Effector memory CD4-positive, alpha-beta T cell (primary cell): ENCODE results near the gene CFAP74.
A peak's percentile ranks its signal among the peaks of the same experiment; 100 is the strongest.

ENCODE experiments used
- DNase-seq, 3 donors: peaks; one replicate each; pipeline ENCODE4 v3.0.0-alpha.2; 2020
- H3K27ac ChIP-seq: 2 replicates; pipeline ENCODE4 v1.7.0; 2013; ENCODE audit warnings: mild to moderate bottlenecking, low read length, moderate library complexity; ENCODE audit not compliant: insufficient read depth, poor library complexity, severe bottlenecking
- H3K27me3 ChIP-seq: replicated peaks from 2 replicates; pipeline ENCODE4 v1.7.0; 2013; ENCODE audit warnings: mild to moderate bottlenecking, low read length; ENCODE audit not compliant: insufficient read depth, control insufficient read depth, poor library complexity, severe bottlenecking
- H3K36me3 ChIP-seq: 2 replicates; pipeline ENCODE4 v1.7.0; 2013; ENCODE audit warnings: mild to moderate bottlenecking, low read length, moderate library complexity; ENCODE audit not compliant: control insufficient read depth, insufficient read depth
- H3K4me1 ChIP-seq: 2 replicates; pipeline ENCODE4 v1.7.0; 2013; ENCODE audit warnings: low read length, mild to moderate bottlenecking; ENCODE audit not compliant: control insufficient read depth, insufficient read depth, poor library complexity, severe bottlenecking
- H3K4me3 ChIP-seq: 2 replicates; pipeline ENCODE4 v1.7.0; 2013; ENCODE audit warnings: low read length, low read depth, mild to moderate bottlenecking; ENCODE audit not compliant: insufficient read depth, poor library complexity, severe bottlenecking
- H3K9me3 ChIP-seq: 2 replicates; pipeline ENCODE4 v1.7.0; 2013; ENCODE audit warnings: mild to moderate bottlenecking, low read length, moderate library complexity; ENCODE audit not compliant: control insufficient read depth

CFAP74 gene

GRCh38 chr1:1922956-1923833 is 80.4 kb downstream of the CFAP74 start:
- Histone ChIP-seq H3K27ac (no peak overlapping the region), H3K27me3 (no peaks in the 10 kb centered on the region), H3K4me1 (peaks cover 14% of the 10 kb centered on the region), H3K36me3 (no peaks in the 10 kb centered on the region), H3K9me3 (no peaks in the 10 kb centered on the region), H3K4me3 (no peak overlapping the region)
- DNase-seq, result no peak

- Histone ChIP-seq H3K36me3 (no peaks in the 10 kb centered on the region), H3K27me3 (no peaks in the 10 kb centered on the region), H3K4me3 (no peak overlapping the region), H3K4me1 (peaks cover 17% of the 10 kb centered on the region), H3K27ac (no peak overlapping the region), H3K9me3 (no peaks in the 10 kb centered on the region)
- DNase-seq, result no peak
Measured at GRCh38 chr1:1922702-1922955, 81.0 kb downstream of the CFAP74 start.

DNA sequence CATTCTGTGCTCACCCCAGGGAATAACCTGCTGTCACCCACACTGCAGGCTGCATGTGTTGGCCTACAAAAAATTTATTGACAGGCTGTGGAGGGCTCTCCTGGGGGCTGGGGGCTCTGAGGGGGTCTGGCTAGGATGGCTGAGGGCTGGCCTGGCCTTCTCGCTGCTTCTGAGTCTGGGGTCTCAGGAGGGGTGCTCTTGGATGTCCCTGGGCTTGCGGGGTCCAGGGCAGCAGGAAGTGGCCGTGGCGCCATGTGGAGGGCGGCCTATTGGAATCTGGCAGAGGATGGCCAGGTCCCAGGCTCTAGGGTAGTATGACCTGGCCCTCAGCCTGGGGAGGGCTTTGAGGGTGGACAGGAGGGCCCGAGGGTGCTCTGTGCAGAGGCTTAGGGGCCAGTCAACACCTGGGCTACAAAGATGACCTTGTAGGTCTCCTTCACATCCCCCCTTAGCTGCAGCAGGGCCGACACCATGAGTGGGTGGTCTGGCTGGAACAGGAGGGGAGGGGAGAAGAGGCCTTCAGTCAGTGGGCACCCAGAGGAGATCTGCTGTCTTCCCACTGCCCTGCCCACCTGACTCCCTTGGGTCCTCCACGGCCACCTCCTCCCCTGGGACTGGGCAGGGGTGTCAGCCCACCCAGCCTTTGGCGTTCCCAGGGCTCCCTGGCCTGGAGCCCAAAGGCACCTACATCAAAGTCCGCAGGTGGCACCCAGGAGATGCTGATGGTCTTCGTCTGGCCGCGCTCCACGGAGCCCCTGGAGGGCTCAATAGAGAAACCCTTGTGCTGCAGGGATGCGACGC is 81.5 kb downstream of the CFAP74 start:
- H3K27me3 ChIP-seq, result no peaks in the 10 kb centered on the region
- no peak overlapping the region for H3K4me3 ChIP-seq
- DNase-seq, result no peak
- H3K36me3 ChIP-seq, result no peaks in the 10 kb centered on the region
- H3K27ac ChIP-seq, result no peak overlapping the region
- H3K9me3 ChIP-seq, result no peaks in the 10 kb centered on the region
- H3K4me1 ChIP-seq, result peaks cover 17% of the 10 kb centered on the region

DNA sequence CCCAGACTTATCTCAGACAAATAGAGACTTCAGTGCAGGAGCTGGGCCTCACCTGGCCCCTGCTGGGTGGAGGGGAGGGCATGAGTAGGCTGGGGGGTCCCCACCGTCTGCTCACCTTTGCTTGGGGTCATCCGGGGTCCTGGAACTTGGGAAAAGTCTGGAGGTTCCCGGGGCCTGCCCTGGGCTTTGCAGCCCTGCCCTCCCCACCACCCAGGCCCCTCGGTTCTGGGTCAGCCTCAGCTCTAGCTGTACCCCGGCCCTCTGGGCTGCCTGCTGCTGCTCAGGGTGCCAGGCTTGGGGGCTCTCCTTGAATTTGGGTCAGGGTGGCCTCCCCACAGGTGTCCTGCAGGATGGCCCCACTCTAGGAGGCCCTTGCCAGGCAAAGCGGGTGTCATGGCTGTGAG is 82.1 kb downstream of the CFAP74 start:
- Histone ChIP-seq H3K27ac (no peak overlapping the region), H3K27me3 (no peaks in the 10 kb centered on the region), H3K4me1 (peaks cover 17% of the 10 kb centered on the region), H3K36me3 (no peaks in the 10 kb centered on the region), H3K9me3 (no peaks in the 10 kb centered on the region), H3K4me3 (no peak overlapping the region)
- DNase-seq, result no peak

DNA sequence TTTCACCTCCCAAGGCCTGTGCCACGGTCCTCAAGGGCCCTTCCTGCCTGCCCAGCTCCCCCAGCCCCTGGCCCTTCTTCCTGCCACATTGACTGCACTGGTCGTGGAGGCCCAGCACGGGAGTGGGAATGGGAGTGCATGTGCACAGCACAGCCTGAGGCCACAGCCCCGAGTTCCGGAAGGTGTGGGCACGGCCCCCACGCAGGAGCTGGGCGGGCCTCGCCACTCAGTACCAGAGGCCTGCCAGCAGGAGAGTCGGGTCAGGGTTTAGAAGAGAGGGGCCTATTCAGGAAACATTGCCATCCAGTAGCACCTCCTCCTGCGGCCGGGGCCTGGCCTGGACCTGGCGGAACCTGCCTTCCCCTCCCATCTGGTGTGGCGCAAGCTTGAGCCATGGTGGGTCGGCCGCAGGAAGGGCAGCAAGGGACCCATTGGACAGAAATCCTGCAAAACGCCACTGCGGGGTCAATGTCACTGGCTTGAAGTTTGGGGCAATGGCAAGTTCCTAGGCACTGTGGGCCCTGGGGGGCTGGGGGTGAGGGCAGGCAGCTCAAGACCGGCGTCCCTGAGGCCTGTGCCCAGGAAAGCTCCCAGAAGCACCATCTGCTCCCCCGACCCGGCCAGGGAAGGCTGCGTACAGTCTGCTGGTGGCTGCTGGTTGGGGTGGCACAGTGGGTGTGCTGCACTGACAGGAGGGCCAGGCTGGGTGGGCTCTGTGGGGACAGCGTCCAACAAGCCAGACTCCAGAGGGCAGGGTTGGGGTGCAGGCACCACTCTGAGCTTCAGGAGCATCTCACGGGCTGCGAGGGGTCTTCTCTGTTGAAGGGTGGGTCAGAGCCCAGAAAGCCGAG is 82.8 kb downstream of the CFAP74 start:
- Histone ChIP-seq H3K4me3 (no peak overlapping the region), H3K27me3 (no peaks in the 10 kb centered on the region), H3K27ac (no peak overlapping the region), H3K9me3 (no peaks in the 10 kb centered on the region), H3K36me3 (no peaks in the 10 kb centered on the region), H3K4me1 (peaks cover 17% of the 10 kb centered on the region)
- DNase-seq, result no peak

DNA sequence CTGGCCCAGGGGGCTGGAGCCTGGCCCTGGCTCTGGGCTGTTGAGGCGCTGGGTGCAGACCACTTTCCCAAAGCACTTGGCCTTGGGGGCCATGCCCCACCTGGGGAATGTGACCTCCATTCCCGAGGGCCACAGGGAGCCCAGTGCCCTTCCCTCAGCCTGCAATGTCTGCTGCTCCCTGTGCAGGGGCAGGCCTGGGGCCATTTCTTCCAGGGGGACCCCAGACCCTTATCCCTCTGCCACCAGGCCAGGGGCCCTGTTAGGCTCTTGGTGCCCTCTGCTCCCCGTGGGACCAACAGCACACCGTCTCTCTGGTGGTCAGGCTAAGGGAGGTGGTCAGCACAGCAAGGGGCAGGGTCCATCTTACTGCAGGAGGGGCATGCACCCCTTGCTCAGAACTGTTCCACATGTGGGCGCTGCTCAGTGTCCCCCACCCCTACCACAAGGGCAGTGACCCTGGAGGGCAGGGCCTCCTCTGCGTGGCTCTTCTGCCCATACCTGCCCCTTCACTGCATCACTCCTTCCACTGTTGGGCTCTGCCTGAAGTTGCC is 83.5 kb downstream of the CFAP74 start:
- H3K4me3 ChIP-seq, result no peak overlapping the region
- peaks cover 17% of the 10 kb centered on the region for H3K4me1 ChIP-seq
- H3K27me3 ChIP-seq, result no peaks in the 10 kb centered on the region
- no peak for DNase-seq
- no peaks in the 10 kb centered on the region for H3K9me3 ChIP-seq
- H3K27ac ChIP-seq, result no peak overlapping the region
- H3K36me3 ChIP-seq, result no peaks in the 10 kb centered on the region

- Histone ChIP-seq H3K27ac (no peak overlapping the region), H3K36me3 (no peaks in the 10 kb centered on the region), H3K4me1 (peaks cover 17% of the 10 kb centered on the region), H3K4me3 (peak overlapping the region; percentile 61), H3K27me3 (no peaks in the 10 kb centered on the region), H3K9me3 (no peaks in the 10 kb centered on the region)
- peak; percentile 99 to 100 (median 100) for DNase-seq
Measured at GRCh38 chr1:1919304-1920056, 84.1 kb downstream of the CFAP74 start.

DNA sequence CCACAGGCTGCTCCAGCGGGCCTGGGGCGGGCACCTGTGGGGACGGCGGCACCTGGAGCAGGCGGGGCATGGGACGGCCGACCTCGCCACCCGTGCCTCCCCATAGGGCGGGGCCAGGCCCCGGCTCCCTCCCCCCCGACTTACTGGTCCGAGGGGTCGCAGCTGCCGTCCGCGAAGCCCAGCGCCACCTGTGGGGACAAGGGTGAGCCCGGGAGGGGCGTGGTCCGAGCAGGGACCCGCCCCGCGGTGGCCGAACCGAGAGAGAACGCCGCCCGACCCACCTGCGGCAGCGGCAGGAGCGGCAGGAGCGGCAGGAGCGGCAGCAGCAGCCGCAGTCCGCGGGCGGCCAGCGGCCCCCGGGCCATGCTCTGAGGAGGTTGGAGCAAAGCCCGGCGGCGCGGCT is 84.7 kb downstream of the CFAP74 start, which contains the start of gene TMEM52:
TMEM52 (minus strand) TSS at position 379 of the 403 bp plus-strand sequence; CDS start at position 365, 14 bp downstream.
- no peak for DNase-seq
- H3K27ac ChIP-seq, result no peak within 1 kb of the TSS

More for the DNA sequence above, 84.7 kb downstream of the CFAP74 start, which contains the start of gene TMEM52:
- no peaks in the 10 kb centered on the region for H3K27me3 ChIP-seq
- peak within 1 kb of the TSS; percentile 61 for H3K4me3 ChIP-seq
- H3K36me3 ChIP-seq, result no peaks in the 10 kb centered on the region
- H3K4me1 ChIP-seq, result peaks cover 17% of the 10 kb centered on the region
- no peaks in the 10 kb centered on the region for H3K9me3 ChIP-seq
